GM06990 (cell line): Measurements from ENCODE around the gene ELMO1.

ENCODE experiments used
- DNase-seq: peaks from one replicate; pipeline ENCODE4 v3.0.0-alpha.2; 2011; ENCODE audit not compliant: insufficient read length; ENCODE audit errors: extremely low read depth
- H3K27me3 ChIP-seq: replicated peaks from 2 replicates; pipeline ENCODE4 v1.6.0; 2011; ENCODE audit warnings: low read length; ENCODE audit not compliant: control insufficient read depth, insufficient read depth
- H3K36me3 ChIP-seq: 2 replicates; pipeline ENCODE4 v1.5.1; 2011; ENCODE audit warnings: low read length; ENCODE audit not compliant: control insufficient read depth, insufficient read depth
- H3K4me3 ChIP-seq: replicated peaks from 2 replicates; pipeline ENCODE4 v1.5.1; 2011; ENCODE audit warnings: low read depth, mild to moderate bottlenecking, control low read depth, low read length
- CTCF ChIP-seq: IDR thresholded peaks from 2 replicates; pipeline ENCODE4 v1.5.1; 2011; ENCODE audit warnings: low read length, control low read depth, mild to moderate bottlenecking, inconsistent platforms; ENCODE audit not compliant: insufficient read depth, poor library complexity, severe bottlenecking

ELMO1 gene

DNA sequence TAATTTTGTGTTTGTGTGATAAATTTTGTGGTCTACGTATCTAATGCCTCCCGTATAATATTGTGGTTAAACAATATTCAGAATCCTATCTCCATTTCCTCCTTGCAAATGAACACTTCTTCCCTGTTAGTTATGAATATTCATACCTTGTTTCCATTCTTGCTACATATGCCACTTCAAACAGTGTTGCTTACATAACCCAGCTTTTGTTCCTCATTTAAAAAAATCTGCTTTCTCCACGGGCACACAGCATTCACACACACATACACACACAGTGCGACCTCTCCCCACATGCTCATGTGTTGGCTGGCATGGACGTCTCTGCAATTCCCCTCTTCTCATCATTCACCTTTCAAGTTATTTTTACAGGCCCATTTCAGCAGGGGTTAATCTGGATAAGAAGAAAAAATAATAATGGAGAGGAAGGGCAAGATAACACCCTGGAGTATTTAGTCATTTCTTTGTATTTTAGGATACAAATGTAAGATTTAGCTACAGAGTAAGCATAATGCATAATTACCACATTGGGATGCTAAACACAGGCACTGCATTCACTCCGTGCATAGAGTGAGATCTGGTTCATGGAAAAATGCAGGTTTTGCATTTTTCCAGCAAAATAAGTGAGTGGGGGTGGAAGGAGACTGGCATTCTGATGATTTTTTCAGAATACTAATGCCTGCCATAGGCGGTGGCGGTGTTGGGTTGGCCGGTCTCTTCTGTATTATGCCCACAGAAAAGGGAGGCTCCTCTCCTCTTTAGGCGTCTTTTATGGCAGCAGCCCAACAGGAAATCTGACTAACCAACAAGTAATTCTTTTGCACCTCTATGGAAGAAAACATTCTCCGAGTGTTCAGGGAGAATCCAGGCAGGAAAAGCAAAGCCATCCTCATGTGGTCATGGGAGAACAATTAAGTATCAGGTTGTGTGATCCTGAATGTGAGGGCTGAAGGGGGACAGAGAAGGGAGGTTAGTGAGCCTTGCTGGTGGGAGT, 31.7 kb upstream of the ELMO1 start:
- no peak for TF ChIP-seq CTCF
- Histone ChIP-seq H3K4me3 (no peak overlapping the region), H3K27me3 (no peaks in the 10 kb centered on the region), H3K36me3 (no peaks in the 10 kb centered on the region)
- no peak for DNase-seq

DNA sequence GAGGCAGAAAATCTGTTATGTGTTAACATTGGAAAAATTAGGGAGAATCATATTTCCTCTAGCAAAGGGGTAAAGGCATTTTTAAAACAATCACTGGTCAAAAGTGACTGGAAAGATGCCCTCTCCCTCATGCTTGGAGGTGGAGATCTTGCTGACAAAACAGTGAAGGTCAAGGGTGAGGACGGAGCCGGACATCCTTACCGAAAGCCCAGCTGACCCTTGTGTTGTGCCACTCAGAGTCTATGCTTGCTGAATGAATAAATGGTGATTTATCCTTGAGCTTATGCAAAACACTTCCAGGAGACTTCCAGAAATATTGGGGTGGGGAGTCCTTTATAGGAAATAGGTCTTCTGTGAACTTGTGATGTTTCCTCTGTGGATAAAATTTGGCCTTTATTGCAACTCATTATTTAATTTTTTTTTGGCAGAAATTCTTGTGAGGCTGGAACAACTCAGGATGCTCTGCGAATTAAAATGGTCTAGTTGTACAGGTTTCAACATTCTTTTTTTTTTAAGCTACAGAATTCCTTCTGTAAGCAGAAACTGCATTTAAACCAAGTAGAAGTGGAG, 28.3 kb upstream of the ELMO1 start:
- H3K27me3 ChIP-seq: no peaks in the 10 kb centered on the region
- H3K36me3 ChIP-seq: no peaks in the 10 kb centered on the region
- no peak for DNase-seq
- TF ChIP-seq CTCF: no peak
- H3K4me3 ChIP-seq: no peak overlapping the region

GRCh38 chr7:37476428-37476827, 27.8 kb upstream of the ELMO1 start:
- TF ChIP-seq CTCF: no peak
- no peak for DNase-seq
- no peak overlapping the region for H3K4me3 ChIP-seq
- no peaks in the 10 kb centered on the region for H3K27me3 ChIP-seq
- H3K36me3 ChIP-seq: no peaks in the 10 kb centered on the region

DNA sequence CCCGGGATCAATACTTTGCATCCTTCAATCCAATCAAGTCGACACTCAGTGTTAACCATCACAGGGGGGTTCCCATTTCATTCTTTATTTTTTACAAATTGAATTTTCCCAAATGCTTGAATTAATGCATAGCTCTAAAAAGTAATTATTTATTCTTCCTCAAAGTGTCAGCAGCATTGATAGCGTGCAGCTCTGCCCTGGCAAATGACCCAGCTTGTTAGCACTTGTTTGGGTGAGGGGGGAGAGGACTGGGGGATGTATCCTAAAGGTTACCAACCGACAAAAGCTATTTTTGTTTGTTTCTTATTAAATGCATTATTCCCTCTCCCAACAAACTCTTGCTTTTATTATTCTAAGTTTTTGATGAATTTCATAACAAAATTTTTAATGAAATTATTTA, 27.0 kb upstream of the ELMO1 start:
- Histone ChIP-seq H3K27me3 (no peaks in the 10 kb centered on the region), H3K36me3 (no peaks in the 10 kb centered on the region), H3K4me3 (no peak overlapping the region)
- no peak for TF ChIP-seq CTCF
- DNase-seq: no peak

DNA sequence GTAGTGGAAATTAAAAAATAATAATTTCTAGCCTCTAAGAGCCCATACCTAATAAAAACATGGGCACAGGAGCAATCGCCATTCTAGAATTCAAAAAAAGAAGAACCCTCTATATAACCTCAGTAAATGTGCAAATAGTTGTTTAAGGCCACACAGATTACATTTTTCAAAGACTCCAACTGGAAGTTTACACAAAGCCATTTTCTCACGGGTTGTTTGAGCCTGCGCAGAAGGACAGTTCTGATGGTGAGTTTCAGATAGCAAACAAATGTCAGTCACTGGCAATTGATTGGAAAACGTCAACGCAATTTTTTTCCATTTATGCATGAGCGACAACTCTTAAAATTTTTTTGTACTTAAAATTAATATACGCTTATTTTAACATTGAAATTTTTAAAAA, 23.0 kb upstream of the ELMO1 start:
- no peak overlapping the region for H3K4me3 ChIP-seq
- no peak for TF ChIP-seq CTCF
- no peaks in the 10 kb centered on the region for H3K36me3 ChIP-seq
- DNase-seq: no peak
- H3K27me3 ChIP-seq: no peaks in the 10 kb centered on the region
